ENCODE measurements around the gene FOXD4L1.
"Not testable (repeated sequence)": the region's sequence is repeated elsewhere in the genome, so short reads cannot be mapped to it uniquely, and the experiment has no call there.

The FOXD4L1 gene

DNA sequence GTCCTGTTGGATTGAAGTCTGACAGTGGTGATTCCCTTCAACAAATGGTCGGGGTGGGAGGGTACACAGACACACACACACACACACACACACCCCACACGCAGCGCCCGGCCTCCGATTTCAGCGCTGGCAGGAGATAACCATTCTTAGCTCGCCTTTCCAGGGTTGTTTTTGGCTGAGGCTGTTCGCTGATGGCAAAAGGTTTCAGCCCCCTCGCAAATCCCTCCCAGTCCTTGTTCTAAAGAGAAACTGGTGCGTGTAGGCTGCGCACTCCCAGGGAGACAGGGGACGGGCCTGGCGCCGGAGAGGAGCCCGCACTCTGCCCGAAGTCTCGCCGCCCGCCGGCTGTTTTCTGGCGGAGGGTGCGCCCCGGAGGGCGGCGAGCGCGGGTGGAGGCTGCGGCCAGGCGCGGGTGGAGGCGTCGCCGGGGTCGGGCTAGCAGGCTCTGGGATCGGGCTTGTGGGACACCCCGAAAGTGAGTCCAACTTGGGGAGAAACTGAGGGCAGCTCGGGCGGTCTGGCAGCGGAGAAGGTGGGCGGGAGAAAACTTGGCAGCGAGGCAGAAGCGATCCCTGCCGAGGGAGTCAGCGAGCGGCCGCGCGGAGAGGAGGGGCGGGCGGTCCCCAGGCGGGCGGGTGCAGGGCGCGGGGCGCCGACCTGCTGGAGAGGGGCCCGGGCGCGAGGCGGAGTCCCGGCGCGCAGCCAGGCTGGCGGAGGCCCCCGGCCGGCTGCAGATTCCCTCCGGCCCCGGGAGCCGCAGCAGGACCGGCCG, 42.9 kb downstream of the FOXD4L1 start:
- not testable (repeated sequence) for H3K9me3 ChIP-seq
- peak overlapping the region; percentile 62 to 64 for H3K4me3 ChIP-seq
- peak; percentile 27 to 65 for DNase-seq

GRCh38 chr2:113541976-113542485, 43.6 kb downstream of the FOXD4L1 start:
- DNase-seq; H3K36me3 ChIP-seq; H3K9me3 ChIP-seq; H3K27me3 ChIP-seq; intact Hi-C loops (cut with DNase I; ENCODE audit: low total_unique reads); H3K4me1 ChIP-seq: not testable (repeated sequence)
- H3K27ac ChIP-seq, result peak overlapping the region in 1 of 2 donors; percentile 62
- peak overlapping the region; percentile 62 to 64 for H3K4me3 ChIP-seq

More for the DNA sequence above, 42.9 kb downstream of the FOXD4L1 start:
- peak overlapping the region; percentile 62 to 65 for H3K27ac ChIP-seq
- H3K27me3 ChIP-seq; H3K4me1 ChIP-seq; H3K36me3 ChIP-seq; intact Hi-C loops (cut with DNase I; ENCODE audit: low total_unique reads): not testable (repeated sequence)

DNA sequence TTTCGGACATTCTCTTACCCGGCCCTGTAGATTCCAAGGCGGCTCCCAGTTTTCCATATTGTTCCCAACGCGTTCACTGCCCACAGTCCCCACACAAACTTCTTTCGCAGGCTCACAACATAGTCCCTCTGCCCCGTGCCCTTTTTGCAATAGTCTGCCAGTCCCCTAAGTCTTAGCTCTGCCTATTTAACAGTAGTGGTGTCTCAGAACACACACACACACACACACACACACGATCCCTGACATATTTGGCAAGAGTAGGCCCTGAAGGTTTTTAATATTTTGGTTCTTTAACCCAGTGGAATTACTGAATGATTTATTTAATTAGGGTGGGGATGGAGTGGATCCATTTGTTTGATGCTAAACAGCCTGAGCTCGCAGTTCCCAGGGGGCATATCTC, 44.1 kb downstream of the FOXD4L1 start:
- H3K9me3 ChIP-seq; H3K36me3 ChIP-seq; intact Hi-C loops (cut with DNase I; ENCODE audit: low total_unique reads); DNase-seq; H3K4me1 ChIP-seq; H3K27me3 ChIP-seq; H3K27ac ChIP-seq: not testable (repeated sequence)
- H3K4me3 ChIP-seq, result peak overlapping the region; percentile 62 to 64

Data from tibial artery (tissue), 4 donors.